T-helper 17 cell (primary cell): Measurements from ENCODE around the gene TSSC4. TPM values are rescaled to one million over a fixed set of nuclear protein-coding genes. Genes with fewer than 3 reads are reported as not detected.

Experiments
- total RNA-seq, 4 donors: library from RNA in 2 of 4; stranded (reverse) in 2 of 4; gene quantifications; one replicate each; pipeline ENCODE4 v1.2.3 and lab custom pipeline; 2022 to 2026

Gene TSSC4
- total RNA-seq, 2 donors from 2014 or later, result 47.9 to 60.3 TPM

Other genes with a start within 250 kb of the TSSC4 start
- gene INS, start 239.5 kb upstream of the TSSC4 start, total RNA-seq, result not detected
- gene TH, start 228.9 kb upstream of the TSSC4 start, total RNA-seq, result not detected
- under 1 TPM in 1 of 2 donors, not detected in 1; 0.18 TPM for gene ASCL2, start 130.2 kb upstream of the TSSC4 start, total RNA-seq
- 10 to 100 TPM; 50.1 to 89.1 TPM for gene C11orf21, start 98.8 kb upstream of the TSSC4 start, total RNA-seq
- gene TSPAN32, start 98.7 kb upstream of the TSSC4 start, total RNA-seq, result 10 to 100 TPM; 65.7 to 93.2 TPM
- 100 to 1,000 TPM; 153 to 194 TPM for gene CD81, start 23.4 kb upstream of the TSSC4 start, total RNA-seq
- under 1 TPM; 0.07 to 0.08 TPM for gene TRPM5, start 43.8 kb downstream of the TSSC4 start, total RNA-seq
- 10 to 100 TPM; 18.6 to 25.5 TPM for gene KCNQ1, start 44.3 kb downstream of the TSSC4 start, total RNA-seq